Activated gamma-delta T cell treated with Interleukin-2 at 50 U/mL for 16 hours (primary cell): ENCODE data around the gene NCAPD2.
A peak's percentile ranks its signal among the peaks of the same experiment; 100 is the strongest.

ENCODE experiments used
- DNase-seq: peaks from one replicate; pipeline ENCODE4 v3.0.0-alpha.2; 2020

Gene NCAPD2, protein sequence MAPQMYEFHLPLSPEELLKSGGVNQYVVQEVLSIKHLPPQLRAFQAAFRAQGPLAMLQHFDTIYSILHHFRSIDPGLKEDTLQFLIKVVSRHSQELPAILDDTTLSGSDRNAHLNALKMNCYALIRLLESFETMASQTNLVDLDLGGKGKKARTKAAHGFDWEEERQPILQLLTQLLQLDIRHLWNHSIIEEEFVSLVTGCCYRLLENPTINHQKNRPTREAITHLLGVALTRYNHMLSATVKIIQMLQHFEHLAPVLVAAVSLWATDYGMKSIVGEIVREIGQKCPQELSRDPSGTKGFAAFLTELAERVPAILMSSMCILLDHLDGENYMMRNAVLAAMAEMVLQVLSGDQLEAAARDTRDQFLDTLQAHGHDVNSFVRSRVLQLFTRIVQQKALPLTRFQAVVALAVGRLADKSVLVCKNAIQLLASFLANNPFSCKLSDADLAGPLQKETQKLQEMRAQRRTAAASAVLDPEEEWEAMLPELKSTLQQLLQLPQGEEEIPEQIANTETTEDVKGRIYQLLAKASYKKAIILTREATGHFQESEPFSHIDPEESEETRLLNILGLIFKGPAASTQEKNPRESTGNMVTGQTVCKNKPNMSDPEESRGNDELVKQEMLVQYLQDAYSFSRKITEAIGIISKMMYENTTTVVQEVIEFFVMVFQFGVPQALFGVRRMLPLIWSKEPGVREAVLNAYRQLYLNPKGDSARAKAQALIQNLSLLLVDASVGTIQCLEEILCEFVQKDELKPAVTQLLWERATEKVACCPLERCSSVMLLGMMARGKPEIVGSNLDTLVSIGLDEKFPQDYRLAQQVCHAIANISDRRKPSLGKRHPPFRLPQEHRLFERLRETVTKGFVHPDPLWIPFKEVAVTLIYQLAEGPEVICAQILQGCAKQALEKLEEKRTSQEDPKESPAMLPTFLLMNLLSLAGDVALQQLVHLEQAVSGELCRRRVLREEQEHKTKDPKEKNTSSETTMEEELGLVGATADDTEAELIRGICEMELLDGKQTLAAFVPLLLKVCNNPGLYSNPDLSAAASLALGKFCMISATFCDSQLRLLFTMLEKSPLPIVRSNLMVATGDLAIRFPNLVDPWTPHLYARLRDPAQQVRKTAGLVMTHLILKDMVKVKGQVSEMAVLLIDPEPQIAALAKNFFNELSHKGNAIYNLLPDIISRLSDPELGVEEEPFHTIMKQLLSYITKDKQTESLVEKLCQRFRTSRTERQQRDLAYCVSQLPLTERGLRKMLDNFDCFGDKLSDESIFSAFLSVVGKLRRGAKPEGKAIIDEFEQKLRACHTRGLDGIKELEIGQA (N-terminal part only)

DNA sequence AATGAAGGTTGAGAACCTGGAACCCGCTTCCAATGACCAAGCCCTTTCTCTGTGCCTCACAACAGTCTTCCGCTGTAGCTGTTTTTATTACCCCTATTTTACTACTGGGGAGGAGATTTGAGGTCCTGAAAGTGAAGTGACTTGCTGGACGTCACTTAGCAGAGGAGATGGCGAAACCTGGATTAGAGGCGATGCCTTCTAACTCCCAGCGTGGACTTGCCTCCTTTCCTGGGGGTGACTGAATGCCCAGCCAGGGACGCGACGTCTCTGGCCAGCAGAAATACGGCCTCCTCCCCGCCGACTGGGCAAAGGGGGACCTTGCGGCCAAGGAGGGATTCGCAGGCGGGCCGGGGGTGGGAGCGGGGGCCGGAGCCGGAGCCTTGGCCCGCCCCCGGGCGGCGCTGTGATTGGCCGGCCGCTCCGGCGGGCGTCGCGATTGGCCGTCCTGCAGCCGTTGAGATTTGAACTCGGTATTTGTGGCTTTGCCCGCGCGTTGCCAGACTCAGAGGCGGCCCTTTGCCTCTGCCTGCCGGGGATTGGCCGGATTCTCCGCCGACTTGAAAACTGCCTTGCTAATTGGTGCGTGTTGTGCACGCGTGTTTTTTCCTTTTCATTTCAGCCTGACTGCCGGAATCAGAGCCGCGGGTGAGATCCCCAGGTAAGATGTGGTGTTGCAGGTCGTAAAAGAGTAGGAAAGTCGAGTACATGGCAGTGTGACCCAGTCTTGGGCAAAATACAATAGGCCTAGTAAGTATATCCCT is at the start of gene NCAPD2:
Gene NCAPD2, plus strand, starts transcription at position 606 of the 761 bp plus-strand sequence. CDS start 997 bp downstream, outside the sequence.
- peak; percentile 90 for DNase-seq

DNA sequence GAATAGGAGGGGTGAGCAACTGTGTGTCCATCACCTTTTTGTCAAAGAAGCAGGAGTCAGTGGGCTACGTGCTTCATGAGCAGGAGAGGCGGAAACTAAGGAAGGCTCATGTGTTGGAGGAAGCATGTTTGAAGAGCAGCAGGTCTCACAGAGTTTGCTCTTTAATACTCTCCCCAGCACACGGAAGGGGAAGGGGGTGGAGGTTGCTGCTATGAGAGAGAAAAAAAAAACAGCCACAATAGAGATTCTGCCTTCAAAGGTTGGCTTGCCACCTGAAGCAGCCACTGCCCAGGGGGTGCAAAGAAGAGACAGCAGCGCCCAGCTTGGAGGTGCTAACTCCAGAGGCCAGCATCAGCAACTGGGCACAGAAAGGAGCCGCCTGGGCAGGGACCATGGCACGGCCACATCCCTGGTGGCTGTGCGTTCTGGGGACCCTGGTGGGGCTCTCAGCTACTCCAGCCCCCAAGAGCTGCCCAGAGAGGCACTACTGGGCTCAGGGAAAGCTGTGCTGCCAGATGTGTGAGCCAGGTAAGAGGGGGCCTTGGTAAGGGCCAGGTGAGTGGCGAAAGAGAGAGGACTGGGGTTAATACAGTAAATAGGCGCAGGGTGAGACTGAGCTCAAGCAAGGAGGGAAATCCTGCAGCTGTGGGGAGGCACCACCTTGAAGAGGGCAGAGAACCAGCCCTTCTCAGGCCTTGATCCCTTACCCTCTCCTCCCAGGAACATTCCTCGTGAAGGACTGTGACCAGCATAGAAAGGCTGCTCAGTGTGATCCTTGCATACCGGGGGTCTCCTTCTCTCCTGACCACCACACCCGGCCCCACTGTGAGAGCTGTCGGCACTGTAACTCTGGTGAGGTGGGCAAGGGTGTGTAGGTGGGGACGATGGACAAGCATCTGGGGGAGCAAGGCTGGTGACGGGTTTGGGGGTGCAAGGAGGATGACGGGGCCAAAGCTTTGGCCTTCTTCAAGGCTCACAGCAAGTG is 48.9 kb upstream of the NCAPD2 start, which contains the start of gene CD27:
Gene CD27, plus strand, starts transcription at position 252 of the 985 bp plus-strand sequence. Its CDS starts 141 bp downstream, at position 393.
- peak; percentile 48 for DNase-seq

DNA sequence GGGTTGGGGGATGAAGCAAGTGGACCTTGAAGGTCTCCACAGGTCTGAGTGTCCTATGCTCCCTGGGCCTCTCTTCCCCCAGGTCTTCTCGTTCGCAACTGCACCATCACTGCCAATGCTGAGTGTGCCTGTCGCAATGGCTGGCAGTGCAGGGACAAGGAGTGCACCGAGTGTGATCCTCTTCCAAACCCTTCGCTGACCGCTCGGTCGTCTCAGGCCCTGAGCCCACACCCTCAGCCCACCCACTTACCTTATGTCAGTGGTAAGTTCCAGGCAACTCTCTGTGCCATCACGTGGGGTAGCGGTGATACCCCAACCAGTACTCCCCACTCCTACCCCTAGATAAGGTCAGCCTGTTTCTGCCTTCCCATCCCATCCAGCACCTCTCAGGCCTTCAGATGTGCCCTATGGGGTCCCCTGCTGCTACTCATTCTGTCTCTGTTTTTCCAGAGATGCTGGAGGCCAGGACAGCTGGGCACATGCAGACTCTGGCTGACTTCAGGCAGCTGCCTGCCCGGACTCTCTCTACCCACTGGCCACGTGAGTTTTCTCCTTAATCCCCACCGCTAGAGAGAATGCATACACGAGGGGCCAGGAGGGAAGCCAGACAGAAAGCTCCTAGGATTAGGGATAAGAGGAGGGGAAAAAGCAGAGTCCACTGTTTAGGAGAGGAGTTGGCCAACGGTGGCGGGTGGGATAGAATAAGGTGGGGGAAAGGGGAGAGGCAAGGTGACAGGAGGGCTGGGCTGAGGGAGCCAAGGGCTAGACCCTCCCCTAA is 43.6 kb upstream of the NCAPD2 start:
- DNase-seq, result no peak

DNA sequence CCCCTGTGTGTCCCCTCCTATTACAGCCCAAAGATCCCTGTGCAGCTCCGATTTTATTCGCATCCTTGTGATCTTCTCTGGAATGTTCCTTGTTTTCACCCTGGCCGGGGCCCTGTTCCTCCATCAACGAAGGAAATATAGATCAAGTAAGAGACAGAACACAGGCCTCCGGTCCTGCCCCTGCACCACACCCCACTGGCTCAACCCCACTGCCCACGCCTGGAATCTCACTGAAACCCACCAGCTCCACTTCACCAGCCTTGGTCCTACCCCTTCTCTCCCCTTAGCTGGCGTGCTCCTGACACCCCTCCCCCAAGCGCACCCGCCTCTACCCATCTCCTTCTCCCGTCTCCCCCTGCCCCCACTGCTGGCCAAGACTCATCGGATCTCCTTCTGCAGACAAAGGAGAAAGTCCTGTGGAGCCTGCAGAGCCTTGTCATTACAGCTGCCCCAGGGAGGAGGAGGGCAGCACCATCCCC is 43.0 kb upstream of the NCAPD2 start:
- DNase-seq, result no peak

DNA sequence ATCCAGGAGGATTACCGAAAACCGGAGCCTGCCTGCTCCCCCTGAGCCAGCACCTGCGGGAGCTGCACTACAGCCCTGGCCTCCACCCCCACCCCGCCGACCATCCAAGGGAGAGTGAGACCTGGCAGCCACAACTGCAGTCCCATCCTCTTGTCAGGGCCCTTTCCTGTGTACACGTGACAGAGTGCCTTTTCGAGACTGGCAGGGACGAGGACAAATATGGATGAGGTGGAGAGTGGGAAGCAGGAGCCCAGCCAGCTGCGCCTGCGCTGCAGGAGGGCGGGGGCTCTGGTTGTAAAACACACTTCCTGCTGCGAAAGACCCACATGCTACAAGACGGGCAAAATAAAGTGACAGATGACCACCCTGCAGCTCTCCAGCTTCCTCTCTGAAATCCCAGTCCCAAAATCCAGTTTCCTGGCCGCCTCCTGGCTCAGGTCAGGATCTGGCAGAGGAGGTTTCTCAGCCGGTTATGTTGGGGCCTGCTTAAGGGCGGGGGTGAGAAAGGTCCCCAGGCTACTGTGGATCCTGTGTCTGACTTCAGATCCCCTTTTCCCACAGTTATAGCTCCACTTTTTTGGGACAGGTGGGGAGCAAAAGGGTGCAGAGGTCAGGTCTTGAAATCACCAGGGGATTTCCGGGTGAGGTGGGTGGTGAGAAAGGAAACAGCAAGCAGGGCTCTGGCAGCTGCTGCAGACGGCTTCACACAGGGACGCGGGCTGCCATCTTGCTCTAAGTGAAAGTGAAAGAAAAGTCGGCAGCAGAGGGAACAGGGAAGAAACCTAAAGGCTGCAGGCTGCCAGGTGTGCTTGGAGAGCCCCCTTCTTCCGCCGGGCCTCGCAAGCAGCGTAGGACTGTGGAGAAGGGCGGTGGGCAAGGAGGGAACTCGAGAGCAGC is 42.3 kb upstream of the NCAPD2 start, which contains the start of gene TAPBPL:
Gene TAPBPL, plus strand, starts transcription at position 695 of the 897 bp plus-strand sequence. CDS start 207 bp downstream, outside the sequence.
- DNase-seq, result peak; percentile 75

DNA sequence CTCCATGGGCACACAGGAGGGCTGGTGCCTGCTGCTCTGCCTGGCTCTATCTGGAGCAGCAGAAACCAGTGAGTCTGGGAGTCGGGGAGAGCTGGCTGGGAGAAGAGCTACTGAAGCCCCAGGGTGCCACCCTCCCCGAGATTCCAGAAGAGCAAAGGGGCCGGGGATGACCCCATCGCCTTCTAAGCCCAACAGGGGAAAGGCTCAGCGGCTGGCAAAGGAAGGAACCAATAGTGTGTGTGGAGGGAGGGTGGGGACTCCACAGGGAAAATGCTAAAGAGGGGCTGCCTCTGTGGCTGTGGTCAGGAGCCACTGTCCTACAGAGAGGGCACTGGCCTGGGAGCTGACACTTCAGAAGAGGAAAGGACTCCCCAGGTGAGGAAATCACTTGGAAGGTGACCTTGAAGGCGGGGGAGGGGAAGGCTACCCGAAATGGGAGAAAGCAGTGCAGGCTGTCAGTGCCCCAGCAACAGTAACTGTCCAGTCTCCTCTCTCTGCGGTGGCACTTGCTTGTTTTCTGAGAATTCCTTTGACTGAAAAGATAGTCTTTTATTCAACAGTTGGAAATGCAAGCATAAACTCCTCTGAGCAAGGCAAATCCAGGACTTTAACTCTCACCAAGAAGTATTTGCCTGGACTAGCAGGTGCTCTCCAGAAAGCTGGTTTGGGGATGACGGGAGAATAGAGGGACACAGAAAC is 41.5 kb upstream of the NCAPD2 start:
- no peak for DNase-seq

DNA sequence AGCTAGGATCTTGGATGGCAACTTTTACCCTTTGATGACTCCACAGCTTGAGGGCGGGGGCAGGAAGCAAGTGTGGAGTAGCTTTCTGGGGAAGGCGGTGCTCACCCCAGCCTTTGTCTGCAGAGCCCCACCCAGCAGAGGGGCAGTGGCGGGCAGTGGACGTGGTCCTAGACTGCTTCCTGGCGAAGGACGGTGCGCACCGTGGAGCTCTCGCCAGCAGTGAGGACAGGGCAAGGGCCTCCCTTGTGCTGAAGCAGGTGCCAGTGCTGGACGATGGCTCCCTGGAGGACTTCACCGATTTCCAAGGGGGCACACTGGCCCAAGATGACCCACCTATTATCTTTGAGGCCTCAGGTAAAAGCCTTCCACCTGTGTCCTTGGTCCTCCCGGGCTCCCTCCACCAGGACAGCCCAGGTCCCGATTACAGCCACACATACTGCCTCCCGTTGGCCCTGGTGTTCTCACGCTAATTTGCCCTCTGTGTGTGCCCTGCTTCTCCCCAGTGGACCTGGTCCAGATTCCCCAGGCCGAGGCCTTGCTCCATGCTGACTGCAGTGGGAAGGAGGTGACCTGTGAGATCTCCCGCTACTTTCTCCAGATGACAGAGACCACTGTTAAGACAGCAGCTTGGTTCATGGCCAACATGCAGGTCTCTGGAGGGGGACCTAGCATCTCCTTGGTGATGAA is 40.8 kb upstream of the NCAPD2 start:
- no peak for DNase-seq

DNA sequence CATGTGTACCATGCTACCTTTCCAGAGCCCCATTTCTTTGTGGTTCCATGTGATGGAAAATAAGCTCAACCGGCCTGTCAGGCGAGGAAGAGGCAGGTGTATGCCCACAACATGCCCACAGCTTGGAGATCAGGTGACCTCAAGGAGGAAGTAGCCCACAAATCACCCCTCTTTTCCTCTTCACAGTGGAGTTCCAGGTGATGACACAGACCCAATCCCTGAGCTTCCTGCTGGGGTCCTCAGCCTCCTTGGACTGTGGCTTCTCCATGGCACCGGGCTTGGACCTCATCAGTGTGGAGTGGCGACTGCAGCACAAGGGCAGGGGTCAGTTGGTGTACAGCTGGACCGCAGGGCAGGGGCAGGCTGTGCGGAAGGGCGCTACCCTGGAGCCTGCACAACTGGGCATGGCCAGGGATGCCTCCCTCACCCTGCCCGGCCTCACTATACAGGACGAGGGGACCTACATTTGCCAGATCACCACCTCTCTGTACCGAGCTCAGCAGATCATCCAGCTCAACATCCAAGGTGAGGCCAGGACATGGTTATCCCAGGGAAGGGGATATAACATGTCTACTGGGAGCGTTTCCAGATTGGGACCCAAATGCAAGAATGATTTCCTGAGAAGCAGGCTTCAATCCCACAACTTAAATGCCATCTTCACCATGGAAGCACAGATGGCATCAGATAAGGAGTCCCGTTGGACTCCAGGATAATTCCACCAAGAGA is 36.5 kb upstream of the NCAPD2 start:
- DNase-seq, result no peak

DNA sequence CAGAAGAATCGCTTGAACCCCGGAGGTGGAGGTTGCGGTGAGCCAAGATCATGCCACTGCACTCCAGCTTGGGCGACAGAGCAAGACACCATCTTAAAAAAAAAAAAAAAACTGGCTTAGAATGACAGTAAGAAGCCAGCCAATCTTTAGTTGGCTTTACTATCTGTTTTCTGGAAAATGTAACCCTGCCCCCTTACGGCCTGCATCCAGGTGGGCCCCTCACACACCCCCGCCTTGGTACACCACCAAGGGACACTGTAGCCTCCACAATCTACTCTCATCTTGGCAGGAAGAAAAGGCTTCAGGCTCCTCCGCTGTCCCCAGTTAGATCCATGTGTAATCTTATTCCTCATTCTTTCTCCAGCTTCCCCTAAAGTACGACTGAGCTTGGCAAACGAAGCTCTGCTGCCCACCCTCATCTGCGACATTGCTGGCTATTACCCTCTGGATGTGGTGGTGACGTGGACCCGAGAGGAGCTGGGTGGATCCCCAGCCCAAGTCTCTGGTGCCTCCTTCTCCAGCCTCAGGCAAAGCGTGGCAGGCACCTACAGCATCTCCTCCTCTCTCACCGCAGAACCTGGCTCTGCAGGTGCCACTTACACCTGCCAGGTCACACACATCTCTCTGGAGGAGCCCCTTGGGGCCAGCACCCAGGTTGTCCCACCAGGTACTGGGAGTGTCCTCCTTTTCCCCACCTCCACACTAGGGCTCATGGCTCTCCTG is 35.5 kb upstream of the NCAPD2 start:
- no peak for DNase-seq

DNA sequence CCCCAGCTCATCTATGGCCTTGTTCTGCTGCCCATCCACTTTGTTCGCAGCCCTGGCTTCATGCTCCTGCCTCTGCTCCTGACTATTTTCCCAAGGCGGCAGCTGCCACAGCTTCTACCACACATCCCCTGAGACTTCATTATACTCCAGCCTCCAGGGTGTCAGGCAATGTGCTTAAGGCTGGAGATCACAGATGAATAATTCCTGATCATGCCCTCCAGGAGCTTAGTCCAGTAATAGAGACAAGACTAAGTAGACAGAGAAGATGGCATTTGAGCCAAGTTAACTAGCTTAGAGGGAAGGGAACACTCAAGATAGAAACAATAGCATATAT is 34.9 kb upstream of the NCAPD2 start:
- no peak for DNase-seq

DNA sequence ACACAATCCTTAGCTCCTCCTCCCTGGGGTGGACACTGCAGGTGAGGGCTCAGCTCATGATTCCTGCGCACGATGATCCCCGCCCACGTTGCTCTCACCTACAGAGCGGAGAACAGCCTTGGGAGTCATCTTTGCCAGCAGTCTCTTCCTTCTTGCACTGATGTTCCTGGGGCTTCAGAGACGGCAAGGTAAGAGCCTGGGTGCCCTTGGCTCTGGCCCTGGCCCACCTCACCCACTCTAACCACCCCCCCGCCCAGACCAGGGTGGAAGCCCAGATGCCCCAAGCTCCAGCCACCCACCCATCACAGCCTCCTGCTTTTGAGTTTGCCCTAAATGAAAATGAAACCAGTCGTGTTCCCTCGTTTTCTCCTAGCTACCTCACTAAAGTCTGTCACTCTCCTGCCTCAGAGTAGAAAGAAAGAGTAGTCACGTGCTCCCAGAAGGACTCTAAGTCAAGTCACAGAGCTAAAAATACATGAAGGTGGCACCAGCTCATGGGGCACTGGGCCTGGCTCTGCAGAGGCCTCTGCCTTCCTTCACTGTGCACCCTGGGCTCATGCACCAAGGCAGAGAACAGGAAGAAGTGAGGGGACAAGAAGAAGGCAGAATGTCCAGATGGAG is 33.0 kb upstream of the NCAPD2 start:
- no peak for DNase-seq

DNA sequence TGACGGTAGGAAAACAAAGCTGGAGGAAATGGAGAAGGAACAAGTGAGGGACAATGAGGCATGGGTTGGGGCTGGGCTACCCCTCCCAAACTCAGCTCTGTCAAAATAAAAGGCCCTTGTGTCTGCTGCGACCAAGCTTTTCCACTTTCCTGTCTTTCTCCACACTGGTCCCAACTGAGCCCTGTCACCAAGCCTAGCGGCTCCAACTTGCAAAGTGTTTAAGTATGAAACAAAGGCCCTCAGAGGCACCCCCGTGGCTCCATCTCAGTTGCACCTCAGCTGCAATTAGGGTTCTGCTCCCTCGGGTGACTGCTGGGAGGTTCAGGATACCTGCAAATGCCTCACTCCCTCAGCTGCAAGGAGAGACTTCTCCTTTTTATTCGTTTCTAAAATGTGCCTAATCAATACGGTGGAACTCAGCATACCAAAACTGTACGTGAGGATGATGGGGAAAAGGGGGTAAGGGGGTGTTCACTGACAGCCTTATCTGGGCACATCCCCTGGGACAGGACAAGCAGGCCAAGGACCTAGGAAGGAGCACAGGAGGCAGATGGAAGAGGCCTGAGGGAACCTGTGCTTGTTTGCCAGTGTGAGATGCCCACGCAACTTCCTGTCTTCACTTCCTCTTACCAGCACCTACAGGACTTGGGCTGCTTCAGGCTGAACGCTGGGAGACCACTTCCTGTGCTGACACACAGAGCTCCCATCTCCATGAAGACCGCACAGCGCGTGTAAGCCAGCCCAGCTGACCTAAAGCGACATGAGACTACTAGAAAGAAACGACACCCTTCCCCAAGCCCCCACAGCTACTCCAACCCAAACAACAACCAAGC is 32.3 kb upstream of the NCAPD2 start:
- DNase-seq, result peak; percentile 82

DNA sequence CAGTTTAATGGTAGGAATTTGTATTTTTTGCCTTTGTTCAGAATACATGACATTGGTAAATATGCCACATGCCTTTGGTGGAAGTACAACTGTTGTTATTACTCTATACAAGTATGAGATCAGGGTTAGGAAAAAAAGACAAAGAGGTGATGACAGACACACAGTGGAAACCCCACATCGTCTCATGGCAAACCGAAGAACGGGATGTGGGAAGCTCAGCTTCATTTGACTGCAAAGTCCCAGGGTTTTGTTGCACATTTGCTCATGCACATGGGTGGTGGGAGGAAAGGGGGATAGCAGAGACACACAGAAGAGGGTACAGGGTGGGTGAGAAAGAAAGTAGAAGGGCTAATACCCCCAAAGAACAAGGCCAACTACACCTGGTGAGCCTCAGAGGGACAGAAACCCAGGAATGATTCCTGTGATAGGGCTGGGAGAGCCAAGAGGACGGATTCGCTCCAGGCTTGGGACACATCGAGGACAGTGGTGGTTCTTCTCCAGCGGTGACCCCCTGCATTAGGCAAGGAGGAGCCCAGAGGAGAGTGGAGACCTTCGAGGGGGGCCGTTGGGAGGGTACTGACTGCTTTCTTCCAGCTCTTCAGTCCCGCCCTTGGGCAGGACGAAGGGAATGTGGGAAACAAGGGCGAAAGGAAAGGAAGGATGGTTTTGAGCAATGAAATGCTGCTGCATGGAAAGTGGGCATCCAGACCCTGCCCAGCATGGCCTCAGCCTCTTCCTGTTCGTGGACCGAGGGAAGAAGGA is 31.5 kb upstream of the NCAPD2 start:
- no peak for DNase-seq

DNA sequence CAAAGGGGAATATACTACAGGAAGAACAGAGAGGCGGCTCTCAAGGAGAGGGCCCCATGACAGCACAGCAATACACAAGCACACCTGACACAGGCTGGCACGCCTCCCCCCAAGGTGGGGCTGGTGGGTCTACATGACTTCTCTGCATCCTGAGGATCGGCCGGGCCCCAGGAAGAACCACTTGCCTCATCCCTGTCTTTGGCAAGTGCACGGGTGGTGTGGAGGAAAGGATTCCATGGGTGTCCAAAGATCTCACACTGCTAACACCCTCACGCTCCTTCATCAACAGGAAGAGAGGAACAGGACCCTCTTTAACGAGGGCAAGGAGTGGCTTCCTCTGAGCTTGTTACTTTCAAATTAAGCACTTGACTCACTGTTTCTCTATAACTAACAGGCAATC is 30.7 kb upstream of the NCAPD2 start:
- DNase-seq, result no peak
